GM18505 (cell line): ENCODE results near the gene TAS2R50.

ENCODE experiments used
- ATAC-seq: cut with Tn5 transposase; IDR thresholded peaks from one replicate; pipeline ENCODE4 v1.9.1; 2021; ENCODE audit not compliant: unreplicated experiment
- POLR2A ChIP-seq: IDR thresholded peaks from 4 replicates; pipeline ENCODE4 v1.6.1; 2011; ENCODE audit warnings: borderline replicate concordance; ENCODE audit not compliant: insufficient read depth, insufficient read length; ENCODE audit errors: extremely low read depth

TAS2R50 gene

GRCh38 chr12:10968765-10969456 lies 17.8 kb downstream of the TAS2R50 start:
- no peak for ATAC-seq
- no peak for TF ChIP-seq POLR2A

- no peak for ATAC-seq
- TF ChIP-seq POLR2A, result no peak
Measured at GRCh38 chr12:10967409-10967808, 19.3 kb downstream of the TAS2R50 start.

- no peak for TF ChIP-seq POLR2A
- no peak for ATAC-seq
Measured at GRCh38 chr12:10966314-10966713, 20.4 kb downstream of the TAS2R50 start.

- TF ChIP-seq POLR2A, result no peak
- no peak for ATAC-seq
Measured at GRCh38 chr12:10965476-10965875, 21.2 kb downstream of the TAS2R50 start.

GRCh38 chr12:10960211-10960610 lies 26.5 kb downstream of the TAS2R50 start:
- no peak for TF ChIP-seq POLR2A
- no peak for ATAC-seq

- ATAC-seq, result no peak
- TF ChIP-seq POLR2A, result no peak
Measured at GRCh38 chr12:10959804-10960203, 26.9 kb downstream of the TAS2R50 start.

GRCh38 chr12:10957741-10958140 lies 29.0 kb downstream of the TAS2R50 start:
- TF ChIP-seq POLR2A, result no peak
- ATAC-seq, result no peak

- no peak for ATAC-seq
- no peak for TF ChIP-seq POLR2A
Measured at GRCh38 chr12:10956085-10956484, 30.6 kb downstream of the TAS2R50 start.

GRCh38 chr12:10952645-10953044 lies 34.1 kb downstream of the TAS2R50 start:
- no peak for ATAC-seq
- TF ChIP-seq POLR2A, result no peak

- no peak for ATAC-seq
- no peak for TF ChIP-seq POLR2A
Measured at GRCh38 chr12:10943167-10943566, 43.5 kb downstream of the TAS2R50 start.

- no peak for ATAC-seq
- TF ChIP-seq POLR2A, result no peak
Measured at GRCh38 chr12:10941916-10942607, 44.6 kb downstream of the TAS2R50 start.

- no peak for TF ChIP-seq POLR2A
- no peak for ATAC-seq
Measured at GRCh38 chr12:10941369-10941768, 45.3 kb downstream of the TAS2R50 start.

- no peak for TF ChIP-seq POLR2A
- ATAC-seq, result no peak
Measured at GRCh38 chr12:10940389-10940788, 46.3 kb downstream of the TAS2R50 start.

- ATAC-seq, result no peak
- no peak for TF ChIP-seq POLR2A
Measured at GRCh38 chr12:10939163-10939562, 47.5 kb downstream of the TAS2R50 start, which contains the start of gene TAS2R14. Gene TAS2R14, minus strand, starts transcription at chr12:10939263. Its CDS starts 56 bp downstream, at chr12:10939207.

- no peak for ATAC-seq
- TF ChIP-seq POLR2A, result no peak
Measured at GRCh38 chr12:10936506-10936905, 50.2 kb downstream of the TAS2R50 start.
